GM19193 (cell line): ENCODE data around the gene PCA3.

ENCODE experiments used
- POLR2A ChIP-seq: IDR thresholded peaks from 4 replicates; pipeline ENCODE4 v1.6.1; 2011; ENCODE audit not compliant: insufficient read depth, insufficient read length; ENCODE audit errors: extremely low read depth

Gene PCA3

GRCh38 chr9:76793784-76794431 is 29.7 kb downstream of the PCA3 start:
- TF ChIP-seq POLR2A: no peak

GRCh38 chr9:76796296-76796695 is 32.1 kb downstream of the PCA3 start:
- TF ChIP-seq POLR2A: no peak

GRCh38 chr9:76798527-76798926 is 34.3 kb downstream of the PCA3 start:
- TF ChIP-seq POLR2A: no peak

- no peak for TF ChIP-seq POLR2A
These were observed 35.2 kb downstream of the PCA3 start for GRCh38 chr9:76799473-76799872.

GRCh38 chr9:76800901-76801300 is 36.7 kb downstream of the PCA3 start:
- TF ChIP-seq POLR2A: no peak

GRCh38 chr9:76803083-76803482 is 38.8 kb downstream of the PCA3 start:
- TF ChIP-seq POLR2A: no peak

GRCh38 chr9:76803762-76804161 is 39.5 kb downstream of the PCA3 start:
- TF ChIP-seq POLR2A: no peak

GRCh38 chr9:76808636-76809035 is 44.4 kb downstream of the PCA3 start:
- no peak for TF ChIP-seq POLR2A

GRCh38 chr9:76810377-76810957 is 46.2 kb downstream of the PCA3 start:
- no peak for TF ChIP-seq POLR2A

GRCh38 chr9:76812591-76812990 is 48.4 kb downstream of the PCA3 start:
- no peak for TF ChIP-seq POLR2A

GRCh38 chr9:76817489-76817888 is 53.3 kb downstream of the PCA3 start:
- TF ChIP-seq POLR2A: no peak

GRCh38 chr9:76818271-76818670 is 54.0 kb downstream of the PCA3 start:
- TF ChIP-seq POLR2A: no peak

- no peak for TF ChIP-seq POLR2A
These were observed 56.2 kb downstream of the PCA3 start for GRCh38 chr9:76820431-76820830.

- no peak for TF ChIP-seq POLR2A
These were observed 63.2 kb downstream of the PCA3 start for GRCh38 chr9:76827296-76828080.

GRCh38 chr9:76828447-76828846 is 64.2 kb downstream of the PCA3 start:
- no peak for TF ChIP-seq POLR2A
